NCI-H2196 (cell line): ENCODE measurements around the gene CCL3.
"Not testable (repeated sequence)": the region's sequence is repeated elsewhere in the genome, so short reads cannot be mapped to it uniquely, and the experiment has no call there.

Source experiments
- DNase-seq: peaks from one replicate; lab custom pipeline; 2025; ENCODE audit not compliant: unreplicated experiment; lab: John Stamatoyannopoulos, UW

CCL3 gene

DNA sequence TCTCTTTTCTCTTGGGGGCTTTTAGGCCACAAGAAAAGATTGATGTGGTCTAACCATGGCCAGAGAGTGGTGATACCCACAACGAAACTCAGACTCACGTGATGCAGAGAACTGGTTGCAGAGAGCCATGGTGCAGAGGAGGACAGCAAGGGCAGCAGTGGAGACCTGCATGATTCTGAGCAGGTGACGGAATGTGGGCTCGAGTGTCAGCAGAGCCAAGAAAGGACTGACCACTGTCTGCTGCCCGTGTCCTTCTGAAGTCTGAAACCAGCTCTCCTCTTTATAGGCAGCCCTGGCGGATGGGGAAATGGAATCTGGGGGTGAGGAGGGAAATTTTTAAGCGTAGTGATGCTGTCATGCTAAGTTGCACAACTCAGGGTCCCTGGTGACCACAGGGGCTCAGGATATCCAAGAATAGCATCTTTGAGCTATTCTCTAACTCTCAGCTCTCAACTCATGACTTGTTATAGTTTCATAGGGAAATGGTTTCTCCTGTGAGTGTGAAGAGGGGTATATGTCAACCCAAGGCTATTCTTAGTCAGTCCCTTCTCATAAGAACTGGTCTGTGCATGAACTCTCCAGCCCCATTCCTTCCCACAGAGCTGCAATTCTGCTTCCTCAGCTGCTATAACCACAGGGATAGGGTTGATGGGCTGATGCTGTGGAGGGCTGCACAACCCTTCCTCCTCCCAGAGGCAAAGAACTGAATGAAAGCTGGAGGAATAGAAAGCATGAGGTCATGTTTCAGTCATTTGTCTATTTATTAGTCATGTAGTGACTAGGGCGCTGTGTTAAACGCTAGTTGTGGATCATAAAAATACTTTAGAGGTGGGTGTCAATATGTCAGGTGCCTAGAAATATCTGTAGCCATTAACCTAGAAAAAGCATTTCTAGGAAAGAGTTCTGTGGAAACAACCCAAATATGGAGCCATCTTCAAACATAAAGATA, at the start of gene CCL3:
CCL3 (minus strand) TSS at position 256 of the 949 bp plus-strand sequence; CDS start at position 171, 85 bp downstream.
- DNase-seq, result no peak

DNA sequence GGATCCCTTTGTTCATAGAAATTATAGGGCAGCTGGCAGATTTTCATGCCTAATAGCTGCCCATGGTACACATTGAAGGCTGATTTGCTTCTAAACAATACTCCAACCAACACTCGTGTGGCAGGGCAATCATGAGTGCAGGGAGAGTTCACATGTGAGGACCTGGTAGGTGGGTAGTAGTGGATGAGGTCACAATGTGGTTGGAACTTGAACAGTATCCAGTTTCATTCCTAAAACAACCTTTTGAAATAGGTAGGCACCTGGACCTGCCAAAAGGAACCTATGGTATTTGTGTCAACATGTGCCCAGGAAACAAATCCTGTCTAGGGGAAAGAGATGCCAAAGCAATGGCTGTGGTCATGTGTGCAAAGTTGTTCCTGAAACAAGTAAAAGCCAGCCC, 46.5 kb upstream of the CCL3 start:
- DNase-seq, result no peak

DNA sequence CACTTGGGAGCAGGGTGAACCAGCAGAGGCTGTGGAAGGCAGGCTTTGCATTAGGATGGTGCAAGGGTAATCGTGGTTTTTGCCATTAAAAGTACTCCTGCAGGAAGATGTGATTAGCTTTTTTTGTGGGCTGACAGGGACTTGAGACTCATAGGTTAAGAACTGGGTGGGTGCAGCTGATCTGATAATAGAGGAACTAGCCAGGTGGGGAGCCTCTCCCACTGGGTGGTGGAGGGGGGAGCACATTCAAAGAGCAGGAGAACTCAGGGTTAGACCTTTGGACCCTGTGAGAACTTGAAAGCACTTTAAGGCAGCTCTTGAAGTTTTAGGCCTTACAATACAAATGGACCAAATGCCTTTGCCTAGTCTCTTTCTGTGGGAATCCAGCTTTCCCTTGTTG, 46.1 kb upstream of the CCL3 start:
- DNase-seq, result no peak

DNA sequence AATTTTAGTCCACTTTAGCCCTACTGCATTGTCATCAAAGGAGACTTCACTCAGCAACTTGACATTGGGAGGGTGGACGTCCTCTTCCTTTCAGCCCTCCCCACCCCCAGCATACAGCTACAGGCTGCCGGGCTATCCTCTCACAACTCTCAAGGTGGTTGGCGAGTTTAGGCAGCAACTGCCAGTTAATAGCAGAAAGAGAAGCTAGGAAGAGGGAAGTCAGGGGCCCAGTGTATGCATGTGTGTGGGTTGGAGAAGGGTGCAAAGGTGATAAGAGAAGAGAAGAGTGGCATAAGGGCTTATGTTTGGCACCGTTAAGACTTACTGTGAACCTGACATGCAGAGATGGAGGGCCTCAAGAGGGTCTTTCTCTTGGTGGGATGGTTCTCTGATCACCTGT, 45.5 kb upstream of the CCL3 start:
- DNase-seq, result no peak

DNA sequence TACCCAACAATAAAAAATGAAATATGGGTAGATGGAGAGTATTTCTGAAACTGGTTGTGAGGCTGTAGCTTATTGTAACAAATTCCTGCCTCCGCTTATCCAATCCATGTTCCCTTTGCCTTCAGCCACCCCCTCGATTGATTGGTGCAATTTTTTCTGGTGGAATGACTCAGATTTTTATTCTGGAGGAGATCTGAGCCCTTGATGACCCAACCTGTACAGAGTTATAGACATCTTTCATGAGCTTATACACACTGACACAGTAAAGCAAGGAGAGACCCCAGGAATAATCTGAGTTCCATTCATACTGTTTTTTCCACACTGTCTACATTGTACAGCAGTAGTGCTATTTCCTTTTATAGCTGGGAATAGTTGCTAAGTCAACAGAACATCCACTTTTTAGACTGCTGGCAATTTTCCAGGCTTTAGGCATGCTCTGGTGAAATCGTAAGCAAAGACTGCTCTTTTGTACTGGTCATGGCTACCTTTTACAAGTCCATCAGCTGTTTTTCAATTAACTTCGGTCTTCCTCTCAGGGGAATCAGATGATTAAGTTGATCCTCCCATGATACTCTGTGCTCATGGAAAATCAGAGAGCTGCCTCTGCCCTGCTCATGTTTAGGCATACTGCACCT, 43.8 kb upstream of the CCL3 start:
- DNase-seq, result no peak

DNA sequence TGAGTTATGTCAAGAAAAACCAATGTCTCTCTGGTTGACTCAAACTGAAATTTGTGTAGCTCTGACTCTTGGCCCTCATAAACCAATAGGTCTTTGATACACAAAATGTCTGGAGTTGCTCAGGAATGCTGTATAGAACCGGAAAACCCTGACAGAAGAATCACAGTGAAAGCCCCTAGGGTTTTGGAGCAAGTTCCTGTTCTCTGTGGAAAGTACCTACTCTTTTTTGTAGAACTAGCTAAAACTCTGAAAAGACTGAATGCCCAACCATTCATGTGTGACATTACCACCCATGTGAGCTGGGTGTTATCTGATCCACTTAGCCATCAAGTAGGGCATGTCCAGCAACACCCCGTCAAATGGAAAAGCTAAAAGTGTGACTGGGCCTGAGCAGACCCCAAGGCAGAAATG, 42.5 kb upstream of the CCL3 start:
- no peak for DNase-seq

DNA sequence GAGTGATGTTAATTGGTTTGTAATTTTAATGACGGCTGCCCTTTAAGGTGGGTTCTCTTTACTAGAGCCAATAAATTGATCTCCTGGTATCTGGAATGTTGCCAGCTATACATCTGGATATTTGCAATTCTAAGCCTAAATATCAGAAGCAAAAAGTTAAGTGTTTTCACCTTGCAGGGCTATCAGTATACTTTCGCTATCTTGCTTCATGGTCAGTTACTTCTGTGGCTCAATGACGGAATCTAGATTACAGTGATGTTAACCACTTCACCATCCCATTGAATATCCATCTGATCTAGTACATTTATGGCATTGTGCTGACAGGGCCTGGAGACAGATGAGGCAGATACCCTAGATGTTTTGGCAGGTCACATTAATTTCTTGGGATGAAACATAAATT, 42.0 kb upstream of the CCL3 start:
- no peak for DNase-seq

DNA sequence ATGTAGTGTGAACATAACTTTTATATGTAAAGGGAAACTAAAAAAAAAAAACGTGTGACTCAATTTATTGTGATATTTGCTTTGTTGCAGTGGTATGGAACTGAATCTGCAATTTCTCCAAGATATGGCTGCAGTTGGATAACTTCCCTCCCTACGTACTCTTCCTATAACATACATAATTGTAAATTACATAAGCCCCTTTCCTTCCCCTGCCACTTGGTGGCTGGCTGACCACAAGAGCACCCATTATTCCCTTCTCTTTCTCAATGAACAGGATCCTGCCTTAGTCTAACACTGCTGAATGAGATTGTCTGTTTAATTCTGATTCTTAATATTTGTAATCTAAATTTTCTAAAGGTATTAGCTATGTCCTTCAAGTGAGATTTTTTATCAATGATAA, 41.5 kb upstream of the CCL3 start:
- DNase-seq, result no peak

DNA sequence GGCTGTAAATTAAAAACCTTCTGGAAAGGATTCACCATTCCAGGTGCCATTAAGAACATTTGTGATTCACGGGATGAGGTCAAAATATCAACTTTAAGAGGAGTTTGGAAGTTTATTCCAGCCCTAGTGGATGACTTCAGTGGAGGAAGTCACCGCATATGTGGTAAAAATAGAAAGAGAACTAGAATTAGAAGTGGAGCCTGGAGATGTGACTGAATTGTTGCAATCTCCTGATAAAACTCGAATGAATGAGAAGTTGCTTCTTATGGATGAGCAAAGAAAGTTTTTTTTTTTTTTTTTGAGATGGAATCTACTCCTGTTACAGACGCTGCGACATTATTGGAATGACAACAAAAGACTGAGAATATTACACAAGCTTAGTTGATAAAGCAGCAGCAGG, 40.4 kb upstream of the CCL3 start:
- no peak for DNase-seq

DNA sequence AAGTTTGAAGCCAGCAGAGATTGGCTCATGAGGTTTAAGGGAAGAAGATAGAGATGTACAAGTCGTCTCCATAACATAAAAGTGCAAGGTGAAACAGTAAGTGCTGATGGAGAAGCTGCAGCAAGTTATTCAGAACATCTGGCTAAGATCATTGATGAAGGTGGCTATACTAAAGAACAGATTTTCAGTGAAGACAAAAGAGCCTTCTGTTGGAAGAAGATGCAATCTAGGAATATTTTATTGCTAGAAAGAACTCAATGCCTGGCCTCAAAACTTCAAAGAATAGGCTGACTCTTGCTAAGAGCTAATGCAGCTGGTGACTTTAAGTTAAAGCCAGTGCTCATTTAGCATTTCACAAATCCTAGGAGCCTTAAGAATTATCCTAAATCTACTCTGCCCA, 39.7 kb upstream of the CCL3 start:
- no peak for DNase-seq

DNA sequence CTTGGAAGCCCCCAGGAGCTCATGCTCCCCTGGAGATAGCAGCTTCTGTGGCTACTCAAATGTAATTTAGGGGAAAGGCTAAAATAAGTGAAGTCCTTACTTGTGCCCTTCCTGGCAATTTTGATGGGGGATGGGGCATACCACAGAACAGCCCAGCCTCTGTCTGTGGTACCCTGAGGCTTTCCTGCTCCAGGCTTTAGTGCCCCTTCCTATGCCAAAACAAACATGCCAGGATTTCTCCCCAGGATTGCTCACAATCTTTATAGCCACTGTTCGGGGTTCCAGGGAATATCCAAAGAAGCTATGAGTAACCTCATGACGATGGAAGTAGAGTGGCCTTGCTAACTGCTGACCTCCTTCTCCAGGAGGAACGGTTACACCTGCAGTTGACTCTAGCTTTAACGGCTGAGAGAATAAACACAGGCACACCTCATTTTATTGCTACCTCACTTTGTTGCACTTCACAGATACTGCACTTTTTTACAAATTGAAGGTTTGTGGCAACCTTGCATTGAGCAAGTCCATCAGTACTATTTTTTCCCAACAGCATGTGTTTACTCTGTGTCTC, 38.6 kb upstream of the CCL3 start:
- no peak for DNase-seq

DNA sequence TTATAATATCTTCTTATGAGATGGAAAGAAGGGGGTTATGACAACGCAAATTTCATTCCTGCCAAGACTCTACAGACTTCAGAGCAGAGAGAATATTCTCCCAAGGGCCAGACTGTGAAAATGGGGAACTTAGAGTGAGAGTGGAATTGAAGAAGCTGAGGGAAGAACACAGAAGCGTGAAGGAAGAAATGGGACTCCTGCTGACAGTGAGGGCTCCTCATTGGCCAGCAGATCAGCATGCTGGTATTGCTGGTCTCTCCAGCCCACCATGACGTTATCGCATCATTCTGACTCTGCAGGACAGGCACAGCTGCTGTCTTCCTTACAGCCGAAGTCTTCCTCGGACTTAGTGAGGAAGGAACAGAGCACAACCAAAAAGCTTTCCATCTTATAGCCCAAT, 38.0 kb upstream of the CCL3 start:
- no peak for DNase-seq

DNA sequence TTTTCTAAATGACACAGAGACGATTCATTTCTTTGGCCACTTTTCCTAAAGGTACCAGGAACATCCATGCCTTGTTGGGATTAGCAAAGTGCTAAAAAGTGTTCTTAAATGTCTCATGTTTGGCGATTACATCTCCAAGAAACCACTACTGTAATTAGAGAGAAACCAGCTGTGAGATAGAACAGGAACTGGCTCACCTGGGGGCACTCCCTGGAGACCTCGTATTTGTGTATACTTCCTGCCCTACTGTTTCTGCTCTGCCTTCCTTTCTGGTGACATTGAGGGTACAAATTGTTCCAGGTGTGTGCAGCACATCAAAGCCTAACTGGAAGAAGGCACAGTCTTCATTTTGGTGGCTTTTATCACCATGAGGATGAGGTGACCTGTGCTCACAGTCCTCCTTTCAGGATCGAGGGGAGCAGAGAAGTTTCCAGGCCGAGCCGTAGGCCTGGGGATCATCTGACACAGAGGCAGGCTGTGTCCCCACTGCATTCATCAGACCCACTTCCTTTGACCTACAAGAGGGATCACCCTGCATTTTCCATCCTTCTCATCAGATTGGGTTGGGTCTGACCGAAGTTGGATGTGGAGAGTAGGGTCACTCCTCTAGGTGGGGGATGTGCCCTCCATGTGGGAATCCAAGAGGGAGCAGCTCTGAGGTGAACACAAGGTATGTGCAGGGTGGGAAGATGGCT, 37.4 kb upstream of the CCL3 start:
- DNase-seq, result no peak

DNA sequence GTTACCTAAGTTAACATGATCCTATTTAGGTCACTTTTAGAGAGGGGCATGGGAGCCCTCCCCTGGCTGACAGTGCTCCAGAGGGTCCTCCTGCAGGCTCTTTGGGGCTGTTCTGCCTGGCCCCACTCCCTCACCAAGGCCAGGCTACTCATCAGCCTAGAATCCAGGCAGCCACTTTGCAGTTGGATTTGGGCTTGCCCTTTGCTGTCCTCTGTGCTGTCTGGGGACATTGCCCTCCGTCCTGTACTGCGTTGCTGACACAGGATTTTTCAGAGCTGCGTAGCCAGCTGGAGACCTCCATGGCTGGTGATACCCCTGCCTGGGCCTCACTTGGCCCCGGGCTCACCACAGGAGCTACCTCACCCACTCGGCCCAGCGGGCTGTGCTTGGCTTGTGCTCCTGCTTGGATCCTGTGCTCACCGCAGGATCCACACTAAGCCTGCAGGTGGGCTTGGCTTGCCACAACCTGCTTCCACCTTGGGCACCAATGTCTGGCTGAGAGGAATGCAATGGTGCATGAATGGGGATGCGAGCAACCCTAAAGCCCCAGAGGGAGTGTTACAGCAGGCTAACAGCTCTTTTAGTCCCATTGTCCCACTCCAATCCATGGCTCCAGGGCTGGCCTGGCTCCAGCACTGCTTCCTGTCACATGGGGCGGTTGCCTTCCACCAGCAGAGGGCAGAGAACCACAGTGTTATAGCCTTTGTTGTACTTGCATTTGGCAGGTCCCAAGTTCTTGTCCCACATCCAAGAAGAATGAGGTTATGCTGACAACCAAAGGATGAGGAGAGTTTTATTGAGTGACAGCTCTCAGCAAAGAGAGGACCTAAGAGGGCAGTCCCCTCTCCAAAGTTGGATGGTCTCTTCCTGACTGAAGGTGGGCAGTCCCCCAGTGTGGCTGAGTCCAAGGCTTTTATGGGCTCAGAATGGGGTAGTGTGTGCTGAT, 35.2 kb upstream of the CCL3 start:
- no peak for DNase-seq

DNA sequence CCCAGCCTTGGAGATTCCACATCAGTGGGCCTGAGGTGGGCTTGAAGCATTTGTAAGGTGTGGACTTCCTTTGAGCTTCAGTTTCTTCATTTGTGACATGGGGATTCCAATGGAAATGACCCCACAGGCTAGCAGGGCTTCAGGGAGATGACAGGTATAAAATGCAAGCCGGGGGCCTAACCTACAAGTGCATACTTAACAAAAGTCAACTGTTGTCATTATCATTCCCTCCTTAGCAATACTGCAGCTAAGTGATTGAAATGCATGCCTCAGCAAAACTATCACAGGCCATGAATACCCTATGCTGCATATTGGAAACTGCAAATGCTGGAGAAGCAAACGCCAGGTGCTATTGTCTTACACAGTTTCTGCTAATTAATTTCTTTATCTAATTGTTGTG, 33.5 kb upstream of the CCL3 start:
- DNase-seq, result no peak

DNA sequence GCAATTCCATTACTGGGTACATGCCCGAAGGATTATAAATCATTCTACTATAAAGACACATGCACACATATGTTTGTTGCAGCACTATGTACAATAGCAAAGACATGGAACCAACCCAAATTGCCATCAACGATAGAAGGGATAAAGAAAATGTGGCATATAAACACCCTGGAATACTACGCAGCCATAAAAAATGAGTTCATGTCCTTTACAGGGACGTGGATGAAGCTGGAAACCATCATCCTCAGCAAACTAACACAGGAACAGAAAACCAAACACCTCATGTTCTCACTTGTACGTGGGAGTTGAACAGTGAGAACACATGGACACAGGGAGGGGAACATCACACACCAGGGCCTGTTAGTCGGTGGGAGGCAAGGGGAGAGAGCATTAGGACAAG, 31.2 kb upstream of the CCL3 start:
- not testable (repeated sequence) for DNase-seq

DNA sequence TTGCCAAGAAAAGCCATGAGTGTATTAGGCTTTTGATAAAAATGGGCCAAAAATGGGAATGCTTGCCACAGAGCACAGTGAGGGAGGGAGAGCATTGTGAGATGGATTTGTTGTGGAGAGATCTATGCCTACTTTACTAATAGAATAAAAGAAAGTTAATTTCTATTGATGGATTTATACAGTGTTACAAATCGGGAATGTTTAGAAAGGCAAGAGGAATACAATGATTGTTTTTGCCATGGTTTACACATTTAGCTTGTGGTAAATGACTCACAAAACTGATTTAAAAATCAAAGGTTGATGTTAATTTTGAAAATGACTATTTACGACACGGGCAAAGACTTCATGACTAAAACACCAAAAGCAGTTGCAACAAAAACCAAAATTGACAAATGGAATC, 30.3 kb upstream of the CCL3 start:
- no peak for DNase-seq

DNA sequence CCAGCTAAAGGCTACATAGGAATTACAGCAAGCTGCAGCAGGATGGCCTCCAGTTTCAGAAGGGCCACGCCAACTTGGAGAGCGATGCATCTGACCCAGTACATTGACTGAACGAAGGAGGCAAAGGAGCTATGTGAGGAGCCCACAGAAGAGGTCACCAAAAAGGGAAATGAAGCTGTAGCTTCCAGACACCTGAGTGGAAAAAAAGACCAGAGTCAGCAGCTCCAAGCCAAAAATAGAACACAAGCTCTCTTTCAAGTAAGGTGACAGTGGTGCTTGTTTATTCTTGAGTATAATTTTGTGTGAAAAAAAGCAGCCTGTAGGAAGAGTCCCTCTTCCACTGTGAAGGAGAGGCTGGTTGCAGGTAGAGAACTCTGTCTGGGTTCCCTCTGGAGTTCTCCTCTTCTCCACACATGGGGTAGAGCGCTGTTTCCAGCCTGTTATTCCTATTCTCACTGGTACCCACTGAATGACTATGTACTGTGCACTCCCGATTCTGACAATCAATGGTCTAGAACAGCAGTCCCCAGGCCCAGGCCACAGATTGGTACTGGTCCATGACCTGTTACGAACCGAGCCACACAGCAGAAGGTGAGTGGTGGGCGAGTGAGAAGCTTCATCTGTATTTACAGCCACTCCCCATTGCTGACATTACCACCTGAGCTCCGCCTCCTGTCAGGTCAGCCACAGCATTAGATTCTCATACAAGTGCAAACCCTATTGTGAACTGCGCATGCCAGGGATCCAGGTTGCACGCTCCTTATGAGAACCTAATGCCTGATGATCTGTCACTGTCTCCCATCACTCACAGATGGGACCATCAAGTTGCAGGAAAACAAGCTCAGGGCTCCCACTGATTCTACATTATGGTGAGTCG, 28.8 kb upstream of the CCL3 start:
- no peak for DNase-seq
